Measurements from ENCODE around the gene GNLY. TPM values are rescaled to one million over a fixed set of nuclear protein-coding genes. Genes with fewer than 3 reads are reported as not detected.

Gene GNLY
- total and polyA plus RNA-seq, 9 of the 15 experiments (the other 6 are each of a cell fraction or from before 2014, with no cell fraction given) = not detected

DNA sequence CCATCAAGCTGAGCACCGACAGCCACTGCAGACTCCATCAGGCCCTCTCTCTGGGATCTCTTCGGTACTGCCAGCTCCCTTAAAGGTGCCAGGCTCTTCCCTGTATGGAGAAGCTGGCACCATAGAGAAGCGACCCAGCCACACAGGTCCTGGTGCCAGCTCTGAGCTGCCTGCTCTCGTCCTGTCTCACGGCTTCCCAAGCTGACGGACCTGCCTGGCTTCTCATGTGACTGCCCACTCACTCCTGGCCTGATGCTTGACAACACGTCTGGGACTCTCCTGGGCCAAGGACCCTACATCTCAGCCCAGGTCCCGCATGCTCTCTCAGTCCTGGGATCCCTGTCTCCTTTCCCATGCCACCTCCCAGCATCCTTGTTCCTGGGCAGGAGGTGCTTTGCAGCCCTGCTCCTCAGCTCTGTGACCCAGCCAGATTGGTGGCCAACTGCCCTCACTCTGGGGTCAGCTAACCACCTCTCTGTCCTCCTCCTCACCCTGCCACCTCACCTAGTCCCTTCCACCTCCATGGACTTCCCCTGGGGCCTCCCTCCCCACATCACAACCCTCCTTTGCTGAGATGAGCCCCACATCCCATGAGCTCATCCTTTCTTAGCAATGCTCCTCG lies 47.2 kb downstream of the GNLY start:
- H3K27me3 ChIP-seq (ENCODE audit: control insufficient read depth in 2 of 2, insufficient read depth in 2 of 2, low read length in 2 of 2) = peaks cover 55 to 78% of the 10 kb centered on the region in 2 experiments
- H3K36me3 ChIP-seq (ENCODE audit: control insufficient read depth, insufficient read depth, low read length) = no peaks in the 10 kb centered on the region
- DNase-seq (ENCODE audit: extremely low read depth in 1 of 4, low spot score in 3 of 4) = no peak
- WGBS (ENCODE audit: insufficient coverage, low coverage, missing lambda C conversion rate) = 1% methylated on average over 8 of the region's 9 CpGs
- in situ Hi-C loops (cut with MboI) (no loop called here), intact Hi-C loops (cut with micrococcal nuclease) (no loop called here)
- no peaks in the 10 kb centered on the region for H3K79me2 ChIP-seq (ENCODE audit: control insufficient read depth, insufficient read depth, low read length)
- no peak overlapping the region for H2AFZ ChIP-seq (ENCODE audit: low read depth, low read length)
- H3K9ac ChIP-seq (ENCODE audit: insufficient read depth in 1 of 2, low read depth in 2 of 2, low read length in 2 of 2) = no peak overlapping the region
- ATAC-seq = no peak
- ChIA-PET CTCF (ENCODE audit: low intra/inter-chr PET ratio) (no interaction called here), POLR2A (interaction anchor here (1.3 kb wide), 1 partner anchor 25 kb away, joined by 4 read pairs; no protein-coding TSS in a partner anchor)
- no peaks in the 10 kb centered on the region for H3K9me1 ChIP-seq (ENCODE audit: control insufficient read depth, insufficient read depth, low read length)
- no peak overlapping the region for H3K4me2 ChIP-seq (ENCODE audit: insufficient read depth, low read length)
- no peak overlapping the region for H3K4me3 ChIP-seq
- peaks cover 0 to 2% of the 10 kb centered on the region in 2 experiments; a peak in 1 of 5 replicates for H3K4me1 ChIP-seq (replicated peaks in 1 of 2; ENCODE audit: control insufficient read depth in 2 of 2, insufficient read depth in 2 of 2, low read length in 2 of 2)
- TF ChIP-seq KLF10 (CRISPR knock-in tag; IDR thresholded peaks at IDR 0.05) = no peak
- TF ChIP-seq, protein P1, sequence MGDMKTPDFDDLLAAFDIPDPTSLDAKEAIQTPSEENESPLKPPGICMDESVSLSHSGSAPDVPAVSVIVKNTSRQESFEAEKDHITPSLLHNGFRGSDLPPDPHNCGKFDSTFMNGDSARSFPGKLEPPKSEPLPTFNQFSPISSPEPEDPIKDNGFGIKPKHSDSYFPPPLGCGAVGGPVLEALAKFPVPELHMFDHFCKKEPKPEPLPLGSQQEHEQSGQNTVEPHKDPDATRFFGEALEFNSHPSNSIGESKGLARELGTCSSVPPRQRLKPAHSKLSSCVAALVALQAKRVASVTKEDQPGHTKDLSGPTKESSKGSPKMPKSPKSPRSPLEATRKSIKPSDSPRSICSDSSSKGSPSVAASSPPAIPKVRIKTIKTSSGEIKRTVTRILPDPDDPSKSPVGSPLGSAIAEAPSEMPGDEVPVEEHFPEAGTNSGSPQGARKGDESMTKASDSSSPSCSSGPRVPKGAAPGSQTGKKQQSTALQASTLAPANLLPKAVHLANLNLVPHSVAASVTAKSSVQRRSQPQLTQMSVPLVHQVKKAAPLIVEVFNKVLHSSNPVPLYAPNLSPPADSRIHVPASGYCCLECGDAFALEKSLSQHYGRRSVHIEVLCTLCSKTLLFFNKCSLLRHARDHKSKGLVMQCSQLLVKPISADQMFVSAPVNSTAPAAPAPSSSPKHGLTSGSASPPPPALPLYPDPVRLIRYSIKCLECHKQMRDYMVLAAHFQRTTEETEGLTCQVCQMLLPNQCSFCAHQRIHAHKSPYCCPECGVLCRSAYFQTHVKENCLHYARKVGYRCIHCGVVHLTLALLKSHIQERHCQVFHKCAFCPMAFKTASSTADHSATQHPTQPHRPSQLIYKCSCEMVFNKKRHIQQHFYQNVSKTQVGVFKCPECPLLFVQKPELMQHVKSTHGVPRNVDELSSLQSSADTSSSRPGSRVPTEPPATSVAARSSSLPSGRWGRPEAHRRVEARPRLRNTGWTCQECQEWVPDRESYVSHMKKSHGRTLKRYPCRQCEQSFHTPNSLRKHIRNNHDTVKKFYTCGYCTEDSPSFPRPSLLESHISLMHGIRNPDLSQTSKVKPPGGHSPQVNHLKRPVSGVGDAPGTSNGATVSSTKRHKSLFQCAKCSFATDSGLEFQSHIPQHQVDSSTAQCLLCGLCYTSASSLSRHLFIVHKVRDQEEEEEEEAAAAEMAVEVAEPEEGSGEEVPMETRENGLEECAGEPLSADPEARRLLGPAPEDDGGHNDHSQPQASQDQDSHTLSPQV (IDR thresholded peaks at IDR 0.05) = no peak
- no peak for TF ChIP-seq CXXC5 (CRISPR knock-in tag; IDR thresholded peaks at IDR 0.05)
- no peak for TF ChIP-seq HEY1 (CRISPR knock-in tag; IDR thresholded peaks at IDR 0.05; ENCODE audit: borderline replicate concordance)
- TF ChIP-seq, protein P2, sequence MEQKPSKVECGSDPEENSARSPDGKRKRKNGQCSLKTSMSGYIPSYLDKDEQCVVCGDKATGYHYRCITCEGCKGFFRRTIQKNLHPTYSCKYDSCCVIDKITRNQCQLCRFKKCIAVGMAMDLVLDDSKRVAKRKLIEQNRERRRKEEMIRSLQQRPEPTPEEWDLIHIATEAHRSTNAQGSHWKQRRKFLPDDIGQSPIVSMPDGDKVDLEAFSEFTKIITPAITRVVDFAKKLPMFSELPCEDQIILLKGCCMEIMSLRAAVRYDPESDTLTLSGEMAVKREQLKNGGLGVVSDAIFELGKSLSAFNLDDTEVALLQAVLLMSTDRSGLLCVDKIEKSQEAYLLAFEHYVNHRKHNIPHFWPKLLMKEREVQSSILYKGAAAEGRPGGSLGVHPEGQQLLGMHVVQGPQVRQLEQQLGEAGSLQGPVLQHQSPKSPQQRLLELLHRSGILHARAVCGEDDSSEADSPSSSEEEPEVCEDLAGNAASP (IDR thresholded peaks at IDR 0.05) = no peak
- TF ChIP-seq, protein P3, sequence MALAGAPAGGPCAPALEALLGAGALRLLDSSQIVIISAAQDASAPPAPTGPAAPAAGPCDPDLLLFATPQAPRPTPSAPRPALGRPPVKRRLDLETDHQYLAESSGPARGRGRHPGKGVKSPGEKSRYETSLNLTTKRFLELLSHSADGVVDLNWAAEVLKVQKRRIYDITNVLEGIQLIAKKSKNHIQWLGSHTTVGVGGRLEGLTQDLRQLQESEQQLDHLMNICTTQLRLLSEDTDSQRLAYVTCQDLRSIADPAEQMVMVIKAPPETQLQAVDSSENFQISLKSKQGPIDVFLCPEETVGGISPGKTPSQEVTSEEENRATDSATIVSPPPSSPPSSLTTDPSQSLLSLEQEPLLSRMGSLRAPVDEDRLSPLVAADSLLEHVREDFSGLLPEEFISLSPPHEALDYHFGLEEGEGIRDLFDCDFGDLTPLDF (CRISPR knock-in tag; IDR thresholded peaks at IDR 0.05) = no peak
- TF ChIP-seq ZNF707 (CRISPR knock-in tag; conservative IDR thresholded peaks at IDR 0.05) = no peak
- TF ChIP-seq NEUROD1 (IDR thresholded peaks at IDR 0.05; ENCODE audit: borderline replicate concordance, low read depth, low read length, partially characterized antibody) = no peak
- BruUV-seq (replicated peaks) = no TSS peak
- H3K9me3 ChIP-seq (replicated peaks; ENCODE audit: control insufficient read depth, insufficient read depth, low read depth, low read length) = no peaks in the 10 kb centered on the region
- no peaks in the 10 kb centered on the region for H4K20me1 ChIP-seq (replicated peaks; ENCODE audit: control insufficient read depth, insufficient read depth, low read length)
- no peak for FAIRE-seq
- H3K27ac ChIP-seq (ENCODE audit: extremely low read depth, low read depth, low read length) = no peak overlapping the region
